Right lobe of liver (tissue), 6 donors: ENCODE results near the gene NTM. TPM values are rescaled to one million over a fixed set of nuclear protein-coding genes. Genes with fewer than 3 reads are reported as not detected.

Source experiments
- ATAC-seq, 4 donors: fragments of 200-7000 bp; cut with Tn5 transposase; one replicate each; pipeline ENCODE4 v1.9.1; 2020; ENCODE audit warnings: mild to moderate bottlenecking in 4 of 4, moderate library complexity in 4 of 4
- DNase-seq, 3 donors: peaks; one replicate each; pipeline ENCODE4 v3.0.0-alpha.2; 2020
- H3K27ac ChIP-seq, 3 donors: fragments of 200-600 bp; one replicate each; pipeline ENCODE4 v1.8.0; 2022
- H3K27me3 ChIP-seq, 2 donors: fragments of 200-600 bp; one replicate each; pipeline ENCODE4 v1.8.0; 2022
- H3K36me3 ChIP-seq, 4 donors: fragments of 200-600 bp; sonication (generic) in 1 of 4; one replicate each; pipeline versions ENCODE4 v1.5.1 to v1.8.0; 2017 to 2022; ENCODE audit warnings: control low read depth in 1 of 4
- H3K4me1 ChIP-seq, 4 donors: fragments of 200-600 bp; sonication (generic) in 1 of 4; one replicate each; pipeline versions ENCODE4 v1.5.1 to v1.8.0; 2017 to 2022; ENCODE audit warnings: control low read depth in 1 of 4
- H3K4me3 ChIP-seq, 3 donors: fragments of 200-600 bp; one replicate each; pipeline ENCODE4 v1.8.0; 2022
- H3K9me3 ChIP-seq, 4 donors: fragments of 200-600 bp; sonication (generic) in 1 of 4; one replicate each; pipeline versions ENCODE4 v1.5.1 to v1.8.0; 2017 to 2022; ENCODE audit warnings: control low read depth in 1 of 4
- CTCF ChIP-seq, 4 donors: fragments of 200-600 bp in 3 of 4; fragments of 450-650 bp in 1 of 4; IDR thresholded peaks; one replicate each; pipeline versions ENCODE4 v1.5.1 to v1.8.0; 2016 to 2022; ENCODE audit warnings: antibody characterized with exemption in 4 of 4, mild to moderate bottlenecking in 2 of 4
- POLR2A ChIP-seq: fragments of 450-650 bp; IDR thresholded peaks from one replicate; pipeline ENCODE4 v1.6.1; 2017; ENCODE audit warnings: antibody characterized with exemption, mild to moderate bottlenecking
- WGBS: methylation state at CpG from one replicate; pipeline ENCODE4 v1.1.6; 2018; ENCODE audit warnings: low coverage, low lambda C conversion rate; ENCODE audit not compliant: insufficient coverage; ENCODE audit errors: missing lambda C conversion rate; 5-methylcytosine and 5-hydroxymethylcytosine counted together
- intact Hi-C, 2 donors: fragments of 100-400 bp; cut with DNase I; formaldehyde crosslinking; loops; one replicate each; pipeline versions ENCODE4 v1.11.2 to v1.14.1; 2022
- total RNA-seq, 6 experiments: library from RNA; depleted of rRNA in 2 of 6; stranded (reverse); fragments of >200 nt in 2 of 6; fragmentation: NEBNext Ultra II Directional in 3 of 6; extraction: Animal tissue kit (Norgen Biotek cat#: 25700) in 3 of 6; gene quantifications; one replicate each; pipeline versions ENCODE4 v1.1.0 to v1.2.4, GENCODE V29; 2016 to 2023
- donor health status: DM: no; HTN: yes; CAD: no.
- donor health status: DM: no; HTN: no; CAD: no.
- donor health status: DM: no; HTN: no; CAD: no.
- donor health status: DM: no; HTN: yes; CAD: no.
- donor health status: DM: no; HTN: yes; CAD: no.

Gene NTM
- total RNA-seq, 6 experiments from 2014 or later, result 0.35 TPM; not detected in 5

GRCh38 chr11:131642756-131643531, 272.5 kb downstream of the NTM start:
- DNase-seq, result no peak
- intact Hi-C loops, result no loop called here
- Histone ChIP-seq H3K4me3 (no peak overlapping the region), H3K4me1 (no peaks in the 10 kb centered on the region), H3K36me3 (no peaks in the 10 kb centered on the region), H3K9me3 (no peaks in the 10 kb centered on the region), H3K27me3 (no peaks in the 10 kb centered on the region), H3K27ac (no peak overlapping the region)
- 51% methylated on average over 8 of the region's 15 CpGs for WGBS
- ATAC-seq, result no peak
- TF ChIP-seq CTCF (IDR thresholded peaks at IDR 0.05), result no peak

- WGBS, result 55% methylated on average over 5 of the region's 5 CpGs
- H3K27ac ChIP-seq, result no peak overlapping the region
- H3K36me3 ChIP-seq, result no peaks in the 10 kb centered on the region
- no peaks in the 10 kb centered on the region for H3K27me3 ChIP-seq
- no peaks in the 10 kb centered on the region for H3K4me1 ChIP-seq
- ATAC-seq, result no peak
- TF ChIP-seq CTCF (IDR thresholded peaks at IDR 0.05) (no peak), POLR2A (no peak)
- no peak for DNase-seq
- no peak overlapping the region for H3K4me3 ChIP-seq
- no peaks in the 10 kb centered on the region for H3K9me3 ChIP-seq
- intact Hi-C loops, result no loop called here
These were observed 273.9 kb downstream of the NTM start for GRCh38 chr11:131644204-131644795.

GRCh38 chr11:131645237-131645636, 274.8 kb downstream of the NTM start:
- WGBS, result 13% methylated on average over 6 of the region's 6 CpGs
- Histone ChIP-seq H3K36me3 (no peaks in the 10 kb centered on the region), H3K27me3 (no peaks in the 10 kb centered on the region), H3K4me3 (no peak overlapping the region), H3K4me1 (no peaks in the 10 kb centered on the region), H3K9me3 (no peaks in the 10 kb centered on the region), H3K27ac (no peak overlapping the region)
- DNase-seq (no peak), ATAC-seq (no peak)
- TF ChIP-seq POLR2A, result no peak
- TF ChIP-seq CTCF (IDR thresholded peaks at IDR 0.05), result no peak
- intact Hi-C loops, result no loop called here

- no peaks in the 10 kb centered on the region for H3K36me3 ChIP-seq
- TF ChIP-seq CTCF (IDR thresholded peaks at IDR 0.05) (no peak), POLR2A (no peak)
- intact Hi-C loops, result no loop called here
- H3K27me3 ChIP-seq, result no peaks in the 10 kb centered on the region
- H3K9me3 ChIP-seq, result no peaks in the 10 kb centered on the region
- no peak overlapping the region for H3K27ac ChIP-seq
- 20% methylated on average over 3 of the region's 5 CpGs for WGBS
- H3K4me3 ChIP-seq, result no peak overlapping the region
- no peaks in the 10 kb centered on the region for H3K4me1 ChIP-seq
- no peak for DNase-seq
- ATAC-seq, result no peak
These were observed 279.4 kb downstream of the NTM start for GRCh38 chr11:131649856-131650255.
